Activated naive CD4-positive, alpha-beta T cell treated with anti-CD3 and anti-CD28 coated beads for 36 hours (primary cell): ENCODE results near the gene GRIK2. TPM values are rescaled to one million over a fixed set of nuclear protein-coding genes. Genes with fewer than 3 reads are reported as not detected.
"Not testable (repeated sequence)": the region's sequence is repeated elsewhere in the genome, so short reads cannot be mapped to it uniquely, and the experiment has no call there.

ENCODE experiments used
- CTCF ChIA-PET: fragments of 350-600 bp; sonication (Branson Sonifier 250); formaldehyde crosslinking; loops from one replicate; lab custom pipeline; 2021; ENCODE audit warnings: antibody characterized with exemption; lab: Charles Lee
- DNase-seq: peaks from one replicate; pipeline ENCODE4 v3.0.0-alpha.2; 2020
- H3K27ac Mint-ChIP-seq: one replicate; pipeline ENCODE4 v1.8.0; 2021; ENCODE audit warnings: mild to moderate bottlenecking, mixed read lengths
- H3K27me3 Mint-ChIP-seq: one replicate; pipeline ENCODE4 v1.8.0; 2021; ENCODE audit warnings: low read depth, mixed read lengths
- H3K36me3 Mint-ChIP-seq: one replicate; pipeline ENCODE4 v1.8.0; 2021; ENCODE audit warnings: low read depth, mixed read lengths
- H3K4me1 Mint-ChIP-seq: one replicate; pipeline ENCODE4 v1.8.0; 2021; ENCODE audit warnings: low read depth, mixed read lengths
- H3K4me3 Mint-ChIP-seq: one replicate; pipeline ENCODE4 v1.8.0; 2021; ENCODE audit warnings: mild to moderate bottlenecking, moderate library complexity, mixed read lengths
- H3K9me3 Mint-ChIP-seq: one replicate; pipeline ENCODE4 v1.8.0; 2021; ENCODE audit warnings: mixed read lengths
- intact Hi-C: fragments of 100-400 bp; cut with micrococcal nuclease; formaldehyde crosslinking; loops from one replicate; pipeline ENCODE4 v1.15.1; 2023
- total RNA-seq, 2 experiments: library from RNA; stranded (reverse); gene quantifications; one replicate each; pipeline ENCODE4 v1.2.3, GENCODE V29; 2021

Gene GRIK2
- total RNA-seq, 2 experiments from 2014 or later: not detected

- DNase-seq: no peak
- Mint-ChIP-seq H3K9me3 (peaks cover 15% of the 10 kb centered on the region), H3K4me1 (no peaks in the 10 kb centered on the region), H3K36me3 (no peaks in the 10 kb centered on the region), H3K27ac (no peak overlapping the region), H3K27me3 (no peaks in the 10 kb centered on the region), H3K4me3 (no peak overlapping the region)
- CTCF ChIA-PET: no interaction called here
- intact Hi-C loops: no loop called here
These were observed 682.0 kb downstream of the GRIK2 start for GRCh38 chr6:102075539-102075938.

GRCh38 chr6:102085257-102085656 lies 691.7 kb downstream of the GRIK2 start:
- CTCF ChIA-PET: no interaction called here
- no peaks in the 10 kb centered on the region for H3K4me1 Mint-ChIP-seq
- intact Hi-C loops: no loop called here
- no peak overlapping the region for H3K4me3 Mint-ChIP-seq
- no peak overlapping the region for H3K27ac Mint-ChIP-seq
- no peak for DNase-seq
- no peaks in the 10 kb centered on the region for H3K36me3 Mint-ChIP-seq
- no peaks in the 10 kb centered on the region for H3K27me3 Mint-ChIP-seq
- no peaks in the 10 kb centered on the region for H3K9me3 Mint-ChIP-seq

- H3K27me3 Mint-ChIP-seq, H3K4me1 Mint-ChIP-seq, H3K36me3 Mint-ChIP-seq, DNase-seq, H3K9me3 Mint-ChIP-seq, H3K27ac Mint-ChIP-seq, H3K4me3 Mint-ChIP-seq, intact Hi-C loops, CTCF ChIA-PET: not testable (repeated sequence)
These were observed 694.7 kb downstream of the GRIK2 start for GRCh38 chr6:102088160-102088559.

- CTCF ChIA-PET: no interaction called here
- H3K27ac Mint-ChIP-seq: no peak overlapping the region
- no peaks in the 10 kb centered on the region for H3K4me1 Mint-ChIP-seq
- H3K4me3 Mint-ChIP-seq: no peak overlapping the region
- no peaks in the 10 kb centered on the region for H3K27me3 Mint-ChIP-seq
- H3K9me3 Mint-ChIP-seq: peaks cover 6% of the 10 kb centered on the region
- intact Hi-C loops: no loop called here
- H3K36me3 Mint-ChIP-seq: no peaks in the 10 kb centered on the region
- DNase-seq: no peak
These were observed 720.9 kb downstream of the GRIK2 start for GRCh38 chr6:102114402-102114801.

- no peak overlapping the region for H3K4me3 Mint-ChIP-seq
- CTCF ChIA-PET: no interaction called here
These were observed 722.4 kb downstream of the GRIK2 start for GRCh38 chr6:102115911-102116310.

DNA sequence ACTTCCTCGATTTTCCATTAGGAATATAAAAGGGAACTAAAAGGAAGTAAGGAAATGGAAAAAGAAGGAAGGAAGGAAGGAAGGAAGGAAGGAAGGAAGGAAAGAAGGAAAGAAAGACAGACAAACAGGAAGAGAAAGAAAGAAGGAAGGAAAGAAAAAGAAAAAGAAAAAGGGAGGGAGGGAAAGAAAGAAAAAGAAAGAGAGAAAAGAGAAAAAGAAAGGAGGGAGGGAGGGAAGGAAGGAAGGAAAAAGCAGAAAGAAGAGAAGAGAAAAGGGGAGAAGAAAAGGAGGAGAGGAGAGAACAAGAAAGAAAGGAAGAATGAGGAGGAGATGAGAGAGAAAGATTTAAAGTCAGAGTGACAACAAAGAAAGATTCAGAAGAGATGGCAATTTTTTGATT lies 724.5 kb downstream of the GRIK2 start:
- Mint-ChIP-seq H3K9me3 (peaks cover 6% of the 10 kb centered on the region), H3K27ac (no peak overlapping the region), H3K27me3 (no peaks in the 10 kb centered on the region), H3K4me1 (no peaks in the 10 kb centered on the region), H3K36me3 (no peaks in the 10 kb centered on the region), H3K4me3 (no peak overlapping the region)
- DNase-seq: no peak
- intact Hi-C loops: no loop called here
- CTCF ChIA-PET: no interaction called here

More at GRCh38 chr6:102115911-102116310, 722.4 kb downstream of the GRIK2 start:
- H3K4me1 Mint-ChIP-seq: no peaks in the 10 kb centered on the region
- intact Hi-C loops: no loop called here
- H3K27me3 Mint-ChIP-seq: no peaks in the 10 kb centered on the region
- H3K9me3 Mint-ChIP-seq: peaks cover 6% of the 10 kb centered on the region
- no peaks in the 10 kb centered on the region for H3K36me3 Mint-ChIP-seq
- DNase-seq: no peak
- H3K27ac Mint-ChIP-seq: no peak overlapping the region
